ENCODE measurements around the gene RAC2.
"Not testable (repeated sequence)": the region's sequence is repeated elsewhere in the genome, so short reads cannot be mapped to it uniquely, and the experiment has no call there.

RAC2 gene

DNA sequence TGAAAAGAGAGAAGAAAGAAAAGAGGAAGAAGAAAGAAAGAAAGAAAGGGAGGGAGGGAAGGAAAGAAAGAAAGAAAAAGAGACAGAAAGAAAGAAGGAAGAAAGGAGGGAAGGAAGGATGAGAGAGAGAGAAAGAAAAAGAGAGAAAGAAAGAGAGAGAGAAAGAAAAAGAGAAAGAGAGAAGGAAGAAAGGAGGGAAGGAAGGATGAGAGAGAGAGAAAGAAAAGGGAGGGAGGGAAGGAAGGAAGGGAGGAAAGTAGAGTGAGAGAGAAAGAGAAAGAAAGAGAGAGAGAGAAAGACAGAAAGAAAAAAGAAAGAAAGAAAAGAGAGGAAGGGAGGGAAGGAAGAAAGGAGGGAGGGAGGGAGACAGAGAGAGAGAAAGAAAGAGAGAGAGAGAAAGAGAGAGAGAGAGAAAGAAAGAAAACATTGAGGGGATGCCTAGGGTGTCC lies 11.5 kb upstream of the RAC2 start:
- DNase-seq (ENCODE audit: low read depth), result no peak

DNA sequence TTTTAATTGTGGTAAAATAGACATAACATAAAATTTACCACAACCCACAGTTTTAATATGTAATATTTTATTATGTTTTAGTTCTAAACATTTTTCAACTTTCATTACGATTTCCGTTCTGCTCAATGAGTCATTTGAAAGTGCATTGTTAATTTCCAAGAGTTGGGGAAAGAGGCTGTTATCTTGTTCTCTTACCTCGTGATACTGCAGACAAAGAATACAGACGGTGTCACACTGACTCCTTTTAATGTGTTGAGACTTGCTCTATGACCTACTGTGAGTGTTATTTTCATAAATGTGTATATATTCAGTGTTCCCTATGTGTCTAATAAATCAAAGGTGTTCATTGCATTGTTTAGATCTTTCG lies 10.8 kb upstream of the RAC2 start:
- no peak for DNase-seq (ENCODE audit: low read depth)

- DNase-seq (ENCODE audit: low read depth), result no peak
Measured at GRCh38 chr22:37254209-37254866, 10.3 kb upstream of the RAC2 start.

- no peak for DNase-seq (ENCODE audit: low read depth)
Measured at GRCh38 chr22:37253126-37253660, 9.1 kb upstream of the RAC2 start.

GRCh38 chr22:37251836-37252235 lies 7.8 kb upstream of the RAC2 start:
- DNase-seq (ENCODE audit: low read depth), result not testable (repeated sequence)

GRCh38 chr22:37249986-37250385 lies 5.9 kb upstream of the RAC2 start:
- no peak for DNase-seq (ENCODE audit: low read depth)

DNA sequence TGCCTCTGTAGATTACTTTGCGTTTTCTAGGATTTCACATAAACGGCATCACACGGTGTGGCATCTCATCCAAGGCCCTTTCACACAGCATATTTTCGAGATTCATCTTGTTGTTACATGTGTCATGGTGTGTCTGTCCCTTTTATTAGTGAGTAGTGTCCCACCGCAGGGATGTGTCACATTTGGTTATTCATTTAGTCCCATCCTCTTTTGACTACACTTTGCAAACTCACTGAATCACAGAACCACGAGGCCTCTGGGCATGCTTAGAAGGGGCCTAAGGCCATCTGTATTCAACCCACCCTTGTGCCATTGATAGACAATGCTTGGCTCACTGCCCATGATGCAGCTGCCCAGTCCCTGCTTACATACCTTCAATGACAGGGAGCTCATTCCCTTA lies 4.2 kb upstream of the RAC2 start:
- no peak for DNase-seq (ENCODE audit: low read depth)

DNA sequence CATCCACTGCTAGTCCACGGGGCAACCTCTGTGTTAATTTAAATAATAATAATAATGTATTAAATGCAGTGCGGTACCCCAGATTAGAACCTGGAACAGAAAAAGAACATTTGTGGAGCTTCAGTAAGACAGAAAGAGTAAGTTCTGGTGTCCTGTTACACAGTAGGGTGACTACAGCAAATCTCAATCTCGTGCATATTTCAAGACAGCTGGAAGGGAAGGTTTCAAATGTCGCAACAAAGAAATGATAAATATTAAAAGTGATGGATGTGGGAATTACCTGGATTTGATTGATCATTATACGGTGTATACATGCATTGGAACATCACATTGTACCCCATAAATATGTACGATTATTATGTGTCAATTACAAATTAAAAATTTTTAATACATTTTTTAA lies 1.7 kb upstream of the RAC2 start:
- DNase-seq (ENCODE audit: low read depth), result no peak

DNA sequence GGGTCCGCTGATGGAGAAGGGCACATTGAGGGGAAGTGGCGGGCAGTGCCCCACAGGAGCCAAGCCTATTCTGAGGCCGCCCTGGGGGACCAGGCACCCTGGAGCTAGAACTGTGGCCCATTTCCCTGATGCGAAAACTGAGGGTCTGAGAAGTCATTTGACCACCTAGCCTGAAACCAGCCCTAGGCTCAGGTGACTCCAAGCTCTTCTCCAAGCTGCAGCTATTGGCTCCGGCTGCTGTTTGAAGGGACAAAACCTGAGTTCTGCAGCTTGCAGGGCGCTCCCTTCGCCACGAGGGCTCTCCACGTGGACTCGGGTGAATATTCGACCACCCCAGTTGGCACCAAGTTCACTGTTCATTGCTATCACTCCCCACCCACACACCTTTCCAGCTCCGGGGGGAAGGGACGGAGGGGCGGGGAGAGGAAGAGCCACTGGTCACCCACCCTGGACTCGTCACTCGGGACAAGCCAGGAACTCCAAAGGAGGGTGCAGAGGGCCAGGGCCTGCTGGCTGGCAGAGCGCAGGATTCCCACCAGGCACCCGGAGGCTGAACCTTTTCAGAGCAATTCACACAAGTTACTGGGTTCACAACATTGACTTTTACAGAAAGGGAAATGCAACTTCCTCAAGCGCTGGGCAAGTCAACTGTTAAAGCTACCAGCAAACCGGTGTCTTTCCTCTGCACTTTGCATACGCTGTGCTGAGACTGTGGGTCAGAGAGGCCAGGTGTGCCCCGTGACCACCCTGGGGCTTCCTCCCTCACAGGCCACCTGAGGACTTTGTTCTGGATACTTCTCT lies 1.1 kb upstream of the RAC2 start:
- no peak for DNase-seq (ENCODE audit: low read depth)

GRCh38 chr22:37243402-37244113 lies 511 bp downstream of the RAC2 start:
- DNase-seq (ENCODE audit: low read depth), result no peak

GRCh38 chr22:37242395-37242918 lies 1.6 kb downstream of the RAC2 start:
- no peak for DNase-seq (ENCODE audit: low read depth)

DNA sequence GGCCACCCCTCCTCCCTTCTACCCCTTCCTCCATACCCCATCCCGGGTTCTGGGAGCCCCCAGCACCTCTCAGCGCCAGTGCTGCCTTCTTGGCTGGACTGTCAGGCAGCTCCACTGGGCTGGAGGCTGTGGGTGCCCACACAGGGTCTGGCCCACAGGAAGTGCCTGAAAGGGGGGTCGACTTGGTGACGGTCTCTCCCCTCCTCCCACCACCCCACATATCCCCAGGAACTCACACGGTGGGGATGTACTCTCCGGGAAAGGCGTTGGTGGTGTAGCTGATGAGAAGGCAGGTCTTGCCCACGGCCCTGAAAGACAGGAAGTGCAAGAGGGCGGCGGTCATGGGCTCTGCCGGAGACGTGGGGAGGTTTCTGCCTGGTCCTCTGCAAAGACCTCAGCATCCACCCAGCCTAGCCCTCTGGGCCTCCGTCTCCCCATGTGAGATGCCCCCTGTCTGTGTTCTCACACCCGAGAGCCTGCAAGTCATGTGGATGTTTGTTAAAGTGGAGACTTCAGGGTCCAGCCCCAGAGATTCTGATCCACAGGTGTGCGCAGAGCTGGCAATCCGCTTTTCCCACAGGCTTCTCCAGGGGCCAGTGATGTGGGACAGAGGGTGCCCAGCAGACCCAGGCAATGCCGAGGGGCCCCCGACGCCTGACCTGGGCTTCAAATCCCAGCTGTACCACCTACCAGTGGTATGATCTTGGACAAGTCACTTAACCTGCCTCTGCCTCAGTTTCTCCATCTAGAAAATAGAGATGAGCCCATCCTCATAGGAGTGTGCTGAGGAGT lies 2.5 kb downstream of the RAC2 start:
- DNase-seq (ENCODE audit: low read depth), result no peak

GRCh38 chr22:37240941-37241320 lies 3.1 kb downstream of the RAC2 start:
- no peak for DNase-seq (ENCODE audit: low read depth)

DNA sequence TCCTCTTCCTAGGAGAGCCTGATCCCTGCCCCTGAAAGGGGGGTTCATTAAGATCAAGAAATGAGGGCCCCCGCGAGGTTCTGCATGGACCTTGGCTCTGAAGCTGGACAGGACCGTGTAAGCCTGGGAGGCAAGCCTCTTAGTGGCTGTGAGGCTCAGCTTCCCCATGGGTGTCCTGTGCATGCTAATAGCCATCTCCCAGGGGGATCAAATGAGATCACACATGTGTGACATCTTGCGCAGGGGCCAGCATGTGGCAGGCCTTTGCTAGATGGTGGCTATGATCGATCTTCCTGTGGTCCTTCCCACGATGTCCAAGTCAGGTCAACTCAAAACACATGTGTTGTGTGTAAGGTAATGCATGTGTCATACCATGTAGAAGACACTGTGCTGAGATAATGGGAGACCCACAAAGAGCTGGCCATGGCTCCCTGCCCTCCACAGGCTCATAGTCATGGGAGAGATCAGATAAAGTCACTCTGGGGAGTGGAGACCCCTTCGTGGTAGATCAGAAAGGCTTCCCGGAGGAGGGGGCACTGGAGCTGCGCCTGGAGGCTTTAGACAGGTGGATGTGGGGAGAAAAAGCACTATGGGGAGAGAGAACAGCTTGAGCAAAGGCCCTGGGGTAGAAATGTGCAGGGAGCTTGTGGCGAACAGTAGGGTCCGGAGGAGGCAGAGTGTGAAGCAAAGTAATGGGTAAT lies 3.7 kb downstream of the RAC2 start:
- DNase-seq (ENCODE audit: low read depth), result no peak

DNA sequence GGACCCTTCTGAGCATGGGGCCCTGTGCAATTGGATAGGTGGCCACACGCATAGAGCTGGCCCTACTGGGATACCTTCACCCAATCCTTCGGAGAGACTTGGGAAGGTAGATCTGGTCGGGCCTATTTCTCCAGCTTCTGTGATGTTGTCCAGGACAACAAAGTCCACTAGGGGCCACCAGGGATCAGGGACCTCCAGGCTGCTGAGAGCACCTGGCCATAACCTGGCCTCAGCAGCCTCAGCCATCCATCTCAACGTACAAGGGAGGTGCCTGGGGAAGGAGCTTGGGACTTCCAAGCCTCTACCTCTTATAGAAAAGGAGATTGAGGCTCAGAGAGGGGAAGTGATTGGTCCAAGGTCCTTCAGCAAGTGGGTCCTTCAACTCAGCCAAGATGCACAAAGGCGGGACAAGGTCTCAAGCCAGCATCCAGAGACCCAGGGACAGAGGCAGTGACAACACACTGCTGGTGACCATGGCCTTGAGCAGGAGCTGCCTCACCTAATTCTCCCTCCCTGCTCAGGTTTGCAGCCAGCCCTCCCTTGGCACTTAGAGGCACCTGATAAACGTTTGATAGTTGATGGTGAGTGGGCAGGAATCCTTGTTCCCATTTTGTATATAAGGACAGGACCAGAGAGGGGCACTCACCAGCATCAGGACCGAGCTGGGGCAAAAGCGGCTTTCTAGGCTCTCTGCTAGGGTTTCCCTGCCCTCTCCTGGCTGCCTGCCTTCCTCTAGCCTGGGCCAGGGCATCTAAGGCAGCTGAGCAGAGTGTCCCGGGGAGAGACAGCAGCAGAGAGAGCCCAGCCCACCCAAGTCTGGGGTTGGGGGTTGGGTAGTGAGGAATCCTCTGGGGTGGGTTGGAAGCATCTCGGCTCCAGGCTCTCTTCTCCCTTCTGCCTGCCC lies 4.5 kb downstream of the RAC2 start:
- DNase-seq (ENCODE audit: low read depth), result no peak

DNA sequence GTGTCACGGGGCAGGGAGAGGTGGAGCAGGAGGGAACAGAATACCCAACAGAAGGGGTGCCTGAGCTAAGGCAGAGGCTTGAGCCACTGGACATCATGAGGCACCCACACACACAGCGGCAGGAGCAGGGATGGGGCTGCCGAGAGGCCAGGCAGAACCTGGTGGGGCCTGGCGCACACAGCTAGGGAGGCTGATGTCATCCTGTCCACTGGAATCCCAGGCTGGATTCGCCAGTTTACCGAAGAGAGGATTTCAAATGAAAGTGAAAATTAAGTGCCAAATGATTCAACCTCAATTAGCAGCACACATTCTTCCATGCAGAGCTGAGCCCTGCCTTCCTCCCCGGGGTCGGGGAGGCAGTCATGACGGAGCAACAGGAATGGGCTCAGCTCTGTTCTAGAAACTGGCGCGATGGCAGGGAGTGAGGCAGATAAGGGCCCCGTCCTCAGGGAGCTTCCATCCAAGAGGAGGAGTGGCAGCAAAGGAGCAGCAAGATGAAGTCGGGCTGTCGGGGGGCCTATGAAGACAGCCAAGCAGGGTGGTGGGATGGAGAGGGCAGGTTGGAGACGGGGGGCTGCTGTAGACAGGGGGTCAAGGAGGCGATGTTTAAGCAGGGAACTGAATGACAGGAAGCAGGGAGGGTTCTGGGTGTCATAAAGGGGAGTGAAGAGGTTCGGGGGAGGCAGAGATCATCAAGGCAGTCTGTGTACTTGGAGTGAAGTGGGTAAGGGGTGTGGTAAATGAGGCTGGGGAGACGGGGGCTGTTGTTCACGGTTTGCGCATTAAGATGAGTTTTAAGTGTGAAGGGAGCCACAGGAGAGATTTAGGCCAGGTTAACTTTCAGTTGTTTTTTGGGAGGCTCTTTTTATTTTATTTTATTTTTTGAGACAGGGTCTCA lies 6.4 kb downstream of the RAC2 start:
- no peak for DNase-seq (ENCODE audit: low read depth)

DNA sequence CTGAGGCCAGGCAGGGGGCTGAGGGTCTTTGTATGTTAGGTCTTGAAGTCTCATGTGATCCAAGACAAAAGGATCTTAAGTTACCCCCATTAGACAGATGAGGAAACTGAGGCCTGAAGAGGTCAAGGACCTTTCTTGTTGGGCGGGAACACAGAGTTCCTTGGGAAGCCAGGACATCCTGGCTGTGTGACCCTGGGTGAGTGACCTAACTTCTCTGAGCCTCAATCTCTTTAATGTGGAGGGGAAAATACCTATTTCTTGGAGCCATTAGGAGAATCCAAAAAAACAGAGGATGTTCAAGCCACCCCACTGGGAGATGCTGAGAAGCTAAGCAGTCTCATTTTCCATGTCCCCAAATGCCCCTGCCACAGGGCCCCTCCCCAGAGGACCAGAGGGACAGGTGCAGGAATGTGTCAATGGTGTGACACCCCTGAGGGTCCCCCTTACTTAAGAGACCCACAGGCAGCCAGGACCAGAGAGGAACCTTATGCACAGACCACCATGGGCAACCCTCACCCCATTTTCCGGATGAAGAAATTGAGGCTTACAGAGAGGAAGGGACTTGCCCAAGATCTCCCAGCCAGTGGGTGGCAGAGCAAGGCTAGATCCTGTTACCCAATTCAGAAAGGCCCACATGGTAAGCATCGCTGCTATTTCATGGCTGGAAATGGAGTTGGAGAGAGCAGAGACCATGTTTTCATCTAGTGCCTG lies 8.0 kb downstream of the RAC2 start:
- DNase-seq (ENCODE audit: low read depth), result no peak

Data from stimulated activated CD8-positive, alpha-beta memory T cell treated with anti-CD3 and anti-CD28 coated beads, Interleukin-15, amount 100 ng/mL, for 24 hours (primary cell).